ENCODE data around the gene HDGFL2.

Gene HDGFL2

DNA sequence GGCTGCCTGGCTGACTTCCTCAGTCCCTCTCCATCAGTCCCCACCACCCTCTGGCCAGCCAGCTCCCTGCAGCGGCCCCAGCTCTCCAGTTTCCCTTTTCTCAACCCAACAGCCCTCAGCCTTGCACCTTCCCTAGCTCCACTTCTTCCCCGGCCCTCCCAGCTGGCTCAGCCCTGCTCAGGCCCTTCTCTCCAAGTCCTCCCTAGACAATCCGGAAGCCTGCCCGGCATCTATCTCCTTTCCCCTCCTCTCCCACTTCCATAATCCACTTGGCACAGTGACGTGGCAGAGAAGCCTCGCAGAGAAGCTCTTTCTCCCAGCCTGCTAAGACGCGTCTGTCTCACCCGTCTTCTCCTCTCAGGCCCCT, 15.6 kb upstream of the HDGFL2 start (continued):
- no peak for TF ChIP-seq ZNF48 (tag by site-specific recombination; IDR thresholded peaks at IDR 0.05)
- no peak for TF ChIP-seq ZNF184 (tag by site-specific recombination; IDR thresholded peaks at IDR 0.05)
- no peak for TF ChIP-seq KLF10 (tag by site-specific recombination; IDR thresholded peaks at IDR 0.05)
- no peak for TF ChIP-seq REPIN1 (tag by site-specific recombination; IDR thresholded peaks at IDR 0.05; ENCODE audit: low read depth)
- TF ChIP-seq ZNF266 (tag by site-specific recombination; IDR thresholded peaks at IDR 0.05; ENCODE audit: low read depth), result no peak
- no peak for TF ChIP-seq ZNF112 (tag by site-specific recombination; IDR thresholded peaks at IDR 0.05)
- TF ChIP-seq, protein P1, sequence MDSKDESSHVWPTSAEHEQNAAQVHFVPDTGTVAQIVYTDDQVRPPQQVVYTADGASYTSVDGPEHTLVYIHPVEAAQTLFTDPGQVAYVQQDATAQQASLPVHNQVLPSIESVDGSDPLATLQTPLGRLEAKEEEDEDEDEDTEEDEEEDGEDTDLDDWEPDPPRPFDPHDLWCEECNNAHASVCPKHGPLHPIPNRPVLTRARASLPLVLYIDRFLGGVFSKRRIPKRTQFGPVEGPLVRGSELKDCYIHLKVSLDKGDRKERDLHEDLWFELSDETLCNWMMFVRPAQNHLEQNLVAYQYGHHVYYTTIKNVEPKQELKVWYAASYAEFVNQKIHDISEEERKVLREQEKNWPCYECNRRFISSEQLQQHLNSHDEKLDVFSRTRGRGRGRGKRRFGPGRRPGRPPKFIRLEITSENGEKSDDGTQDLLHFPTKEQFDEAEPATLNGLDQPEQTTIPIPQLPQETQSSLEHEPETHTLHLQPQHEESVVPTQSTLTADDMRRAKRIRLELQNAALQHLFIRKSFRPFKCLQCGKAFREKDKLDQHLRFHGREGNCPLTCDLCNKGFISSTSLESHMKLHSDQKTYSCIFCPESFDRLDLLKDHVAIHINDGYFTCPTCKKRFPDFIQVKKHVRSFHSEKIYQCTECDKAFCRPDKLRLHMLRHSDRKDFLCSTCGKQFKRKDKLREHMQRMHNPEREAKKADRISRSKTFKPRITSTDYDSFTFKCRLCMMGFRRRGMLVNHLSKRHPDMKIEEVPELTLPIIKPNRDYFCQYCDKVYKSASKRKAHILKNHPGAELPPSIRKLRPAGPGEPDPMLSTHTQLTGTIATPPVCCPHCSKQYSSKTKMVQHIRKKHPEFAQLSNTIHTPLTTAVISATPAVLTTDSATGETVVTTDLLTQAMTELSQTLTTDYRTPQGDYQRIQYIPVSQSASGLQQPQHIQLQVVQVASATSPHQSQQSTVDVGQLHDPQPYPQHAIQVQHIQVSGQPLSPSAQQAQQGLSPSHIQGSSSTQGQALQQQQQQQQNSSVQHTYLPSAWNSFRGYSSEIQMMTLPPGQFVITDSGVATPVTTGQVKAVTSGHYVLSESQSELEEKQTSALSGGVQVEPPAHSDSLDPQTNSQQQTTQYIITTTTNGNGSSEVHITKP (tag by site-specific recombination; IDR thresholded peaks at IDR 0.05), result no peak
- no peak for TF ChIP-seq ZNF670 (tag by site-specific recombination; IDR thresholded peaks at IDR 0.05; ENCODE audit: low read depth)
- 0 out of 2 replicates have a peak, but pooled peaks have one; percentile 26 for TF ChIP-seq IKZF3 (tag by site-specific recombination; IDR thresholded peaks at IDR 0.05)
- TF ChIP-seq ZNF394 (tag by site-specific recombination; IDR thresholded peaks at IDR 0.05; ENCODE audit: borderline replicate concordance), result peak; percentile 63; the same call in 1 of the 2 replicates
- peak; percentile 87; the same call in 1 of the 2 replicates for TF ChIP-seq ZNF76 (tag by site-specific recombination; IDR thresholded peaks at IDR 0.05; ENCODE audit: borderline replicate concordance, low read depth)
- TF ChIP-seq ELK4 (IDR thresholded peaks at IDR 0.05; ENCODE audit: borderline replicate concordance, low read depth, low read length), result no peak
- TF ChIP-seq ZNF624 (tag by site-specific recombination; IDR thresholded peaks at IDR 0.05), result no peak
- no peak for TF ChIP-seq ZNF580 (tag by site-specific recombination; IDR thresholded peaks at IDR 0.05)
- TF ChIP-seq MZF1 (tag by site-specific recombination; IDR thresholded peaks at IDR 0.05; ENCODE audit: borderline replicate concordance), result no peak
- TF ChIP-seq ZNF560 (tag by site-specific recombination; IDR thresholded peaks at IDR 0.05; ENCODE audit: borderline replicate concordance), result no peak
- TF ChIP-seq ZNF558 (tag by site-specific recombination; IDR thresholded peaks at IDR 0.05), result no peak
- TF ChIP-seq, protein P2, sequence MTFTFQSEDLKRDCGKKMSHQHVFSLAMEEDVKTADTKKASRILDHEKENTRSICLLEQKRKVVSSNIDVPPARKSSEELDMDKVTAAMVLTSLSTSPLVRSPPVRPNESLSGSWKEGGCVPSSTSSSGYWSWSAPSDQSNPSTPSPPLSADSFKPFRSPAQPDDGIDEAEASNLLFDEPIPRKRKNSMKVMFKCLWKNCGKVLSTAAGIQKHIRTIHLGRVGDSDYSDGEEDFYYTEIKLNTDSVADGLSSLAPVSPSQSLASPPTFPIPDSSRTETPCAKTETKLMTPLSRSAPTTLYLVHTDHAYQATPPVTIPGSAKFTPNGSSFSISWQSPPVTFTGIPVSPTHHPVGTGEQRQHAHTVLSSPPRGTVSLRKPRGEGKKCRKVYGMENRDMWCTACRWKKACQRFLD (tag by site-specific recombination; IDR thresholded peaks at IDR 0.05), result no peak
- TF ChIP-seq, protein P3, sequence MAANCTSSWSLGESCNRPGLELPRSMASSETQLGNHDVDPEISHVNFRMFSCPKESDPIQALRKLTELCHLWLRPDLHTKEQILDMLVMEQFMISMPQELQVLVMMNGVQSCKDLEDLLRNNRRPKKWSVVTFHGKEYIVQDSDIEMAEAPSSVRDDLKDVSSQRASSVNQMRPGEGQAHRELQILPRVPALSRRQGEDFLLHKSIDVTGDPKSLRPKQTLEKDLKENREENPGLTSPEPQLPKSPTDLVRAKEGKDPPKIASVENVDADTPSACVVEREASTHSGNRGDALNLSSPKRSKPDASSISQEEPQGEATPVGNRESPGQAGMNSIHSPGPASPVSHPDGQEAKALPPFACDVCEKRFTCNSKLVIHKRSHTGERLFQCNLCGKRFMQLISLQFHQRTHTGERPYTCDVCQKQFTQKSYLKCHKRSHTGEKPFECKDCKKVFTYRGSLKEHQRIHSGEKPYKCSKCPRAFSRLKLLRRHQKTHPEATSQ (tag by site-specific recombination; IDR thresholded peaks at IDR 0.05), result no peak
- TF ChIP-seq ZBTB44 (tag by site-specific recombination; IDR thresholded peaks at IDR 0.05), result no peak
- no peak for TF ChIP-seq ZFP3 (tag by site-specific recombination; IDR thresholded peaks at IDR 0.05; ENCODE audit: low read depth)
- TF ChIP-seq FEZF1 (tag by site-specific recombination; IDR thresholded peaks at IDR 0.05), result no peak
- 0 out of 2 replicates have a peak, but pooled peaks have one; percentile 16 for TF ChIP-seq ZNF391 (tag by site-specific recombination; IDR thresholded peaks at IDR 0.05; ENCODE audit: borderline replicate concordance, low read depth)
- no peak for TF ChIP-seq ZNF701 (tag by site-specific recombination; IDR thresholded peaks at IDR 0.05)
- no peak for TF ChIP-seq ZNF23 (tag by site-specific recombination; IDR thresholded peaks at IDR 0.05; ENCODE audit: borderline replicate concordance)
- TF ChIP-seq ZBTB20 (tag by site-specific recombination; IDR thresholded peaks at IDR 0.05), result no peak
- TF ChIP-seq ZNF121 (tag by site-specific recombination; IDR thresholded peaks at IDR 0.05), result no peak
- no peak for TF ChIP-seq ZNF549 (tag by site-specific recombination; IDR thresholded peaks at IDR 0.05)
- TF ChIP-seq ZBTB17 (tag by site-specific recombination; IDR thresholded peaks at IDR 0.05), result peak; percentile 73
- no peak for TF ChIP-seq BCL11B (tag by site-specific recombination; IDR thresholded peaks at IDR 0.05; ENCODE audit: low read depth)
- TF ChIP-seq ZNF791 (tag by site-specific recombination; IDR thresholded peaks at IDR 0.05), result no peak

Measured in HEK293 (cell line).